ENCODE measurements around the gene NDUFA12. TPM values are rescaled to one million over a fixed set of nuclear protein-coding genes. Genes with fewer than 3 reads are reported as not detected.
"Not testable (repeated sequence)": the region's sequence is repeated elsewhere in the genome, so short reads cannot be mapped to it uniquely, and the experiment has no call there.

NDUFA12 gene
- polyA plus RNA-seq, 1 experiment = 52.7 TPM

GRCh38 chr12:94987076-94987669 is 16.3 kb downstream of the NDUFA12 start:
- CTCF ChIA-PET = no interaction called here
- Histone ChIP-seq H3K27me3 (ENCODE audit: control insufficient read depth, insufficient read depth, low read length) (no peaks in the 10 kb centered on the region), H3K36me3 (ENCODE audit: control insufficient read depth, insufficient read depth, low read length) (no peaks in the 10 kb centered on the region), H3K4me3 (ENCODE audit: low read depth, low read length) (no peak overlapping the region)
- no peak for DNase-seq (ENCODE audit: low read depth)
- TF ChIP-seq CTCF (IDR thresholded peaks at IDR 0.05; ENCODE audit: insufficient read depth, low read depth, low read length) = no peak
- POLR2A ChIA-PET = interaction anchor here (0.6 kb wide), 1 partner anchor 16 kb away, joined by 4 read pairs; no protein-coding TSS in a partner anchor

GRCh38 chr12:94985099-94985498 is 18.4 kb downstream of the NDUFA12 start:
- H3K27me3 ChIP-seq (ENCODE audit: control insufficient read depth, insufficient read depth, low read length); DNase-seq (ENCODE audit: low read depth); H3K36me3 ChIP-seq (ENCODE audit: control insufficient read depth, insufficient read depth, low read length); CTCF ChIA-PET; POLR2A ChIA-PET; H3K4me3 ChIP-seq (ENCODE audit: low read depth, low read length): not testable (repeated sequence)

- no peak overlapping the region for H3K4me3 ChIP-seq (ENCODE audit: low read depth, low read length)
- H3K36me3 ChIP-seq (ENCODE audit: control insufficient read depth, insufficient read depth, low read length) = no peaks in the 10 kb centered on the region
- POLR2A ChIA-PET = interaction anchor here (0.7 kb wide), 1 partner anchor 20 kb away, joined by 5 read pairs; the partner anchor contains the start of gene NDUFA12
- CTCF ChIA-PET = interaction anchor here (1.2 kb wide), 1 partner anchor 16 kb away, joined by 4 read pairs; no protein-coding TSS in a partner anchor
- no peak for TF ChIP-seq CTCF (IDR thresholded peaks at IDR 0.05; ENCODE audit: insufficient read depth, low read depth, low read length)
- DNase-seq (ENCODE audit: low read depth) = no peak
- H3K27me3 ChIP-seq (ENCODE audit: control insufficient read depth, insufficient read depth, low read length) = no peaks in the 10 kb centered on the region
Observed at GRCh38 chr12:94983321-94983720, 20.2 kb downstream of the NDUFA12 start.

GRCh38 chr12:94982456-94982855 is 21.0 kb downstream of the NDUFA12 start:
- no peak for DNase-seq (ENCODE audit: low read depth)
- Histone ChIP-seq H3K36me3 (ENCODE audit: control insufficient read depth, insufficient read depth, low read length) (no peaks in the 10 kb centered on the region), H3K4me3 (ENCODE audit: low read depth, low read length) (no peak overlapping the region), H3K27me3 (ENCODE audit: control insufficient read depth, insufficient read depth, low read length) (no peaks in the 10 kb centered on the region)
- POLR2A ChIA-PET = no interaction called here
- TF ChIP-seq CTCF (IDR thresholded peaks at IDR 0.05; ENCODE audit: insufficient read depth, low read depth, low read length) = no peak
- CTCF ChIA-PET = interaction anchor here (0.6 to 0.7 kb wide), 2 partner anchors 10 to 237 kb away, joined by 3 read pairs; no protein-coding TSS in a partner anchor

- no peak for TF ChIP-seq CTCF (IDR thresholded peaks at IDR 0.05; ENCODE audit: insufficient read depth, low read depth, low read length)
- ChIA-PET CTCF (no interaction called here), POLR2A (no interaction called here)
- no peak overlapping the region for H3K4me3 ChIP-seq (ENCODE audit: low read depth, low read length)
- no peaks in the 10 kb centered on the region for H3K36me3 ChIP-seq (ENCODE audit: control insufficient read depth, insufficient read depth, low read length)
- H3K27me3 ChIP-seq (ENCODE audit: control insufficient read depth, insufficient read depth, low read length) = no peaks in the 10 kb centered on the region
- no peak for DNase-seq (ENCODE audit: low read depth)
Observed at GRCh38 chr12:94980577-94980976, 22.9 kb downstream of the NDUFA12 start.

GRCh38 chr12:94979941-94980340 is 23.6 kb downstream of the NDUFA12 start:
- no peak for DNase-seq (ENCODE audit: low read depth)
- no peak for TF ChIP-seq CTCF (IDR thresholded peaks at IDR 0.05; ENCODE audit: insufficient read depth, low read depth, low read length)
- H3K27me3 ChIP-seq (ENCODE audit: control insufficient read depth, insufficient read depth, low read length) = no peaks in the 10 kb centered on the region
- no peak overlapping the region for H3K4me3 ChIP-seq (ENCODE audit: low read depth, low read length)
- ChIA-PET POLR2A (no interaction called here), CTCF (interaction anchor here (0.6 kb wide), 1 partner anchor 29 kb away, joined by 3 read pairs; no protein-coding TSS in a partner anchor)
- no peaks in the 10 kb centered on the region for H3K36me3 ChIP-seq (ENCODE audit: control insufficient read depth, insufficient read depth, low read length)
